GM23338 (cell line): ENCODE results near the gene B4GALT2.

Experiments used
- CREB1 ChIP-seq: fragments of 250-450 bp; sonication (Bioruptor Pico); IDR thresholded peaks from 2 replicates; pipeline ENCODE4 v1.5.0; 2020; ENCODE audit warnings: low read depth, mild to moderate bottlenecking, moderate library complexity
- CTCF ChIP-seq, 2 experiments: fragments of 200-600 bp in 1 of 2; sonication (generic) in 1 of 2; conservative IDR thresholded peaks; 2 replicates each; pipeline versions ENCODE4 v1.5.1 to v1.6.1; 2016 to 2017; ENCODE audit warnings: antibody characterized with exemption in 2 of 2, low read depth in 2 of 2, mild to moderate bottlenecking in 2 of 2, moderate library complexity in 1 of 2
- EZH2 ChIP-seq: fragments of 200-600 bp; sonication (generic); IDR thresholded peaks from one replicate; pipeline ENCODE4 v1.8.0; 2017; ENCODE audit warnings: antibody characterized with exemption, mild to moderate bottlenecking, low read depth; ENCODE audit not compliant: unreplicated experiment
- JUNB ChIP-seq: IDR thresholded peaks from one replicate; pipeline ENCODE4 v1.6.1; 2016; ENCODE audit warnings: antibody characterized with exemption; ENCODE audit not compliant: unreplicated experiment
- POLR2AphosphoS5 ChIP-seq: IDR thresholded peaks from 2 replicates; pipeline ENCODE4 v1.6.1; 2016; ENCODE audit warnings: antibody characterized with exemption, low read depth
- ZNF114 ChIP-seq: fragments of 250-450 bp; sonication (Bioruptor Pico); IDR thresholded peaks from 2 replicates; pipeline ENCODE4 v1.5.0; 2020; ENCODE audit warnings: mild to moderate bottlenecking, moderate library complexity

GRCh38 chr1:43976890-43977289, 2.1 kb upstream of the B4GALT2 start:
- TF ChIP-seq EZH2 (no peak), ZNF114 (no peak), CREB1 (CRISPR knock-in tag) (no peak), CTCF (conservative IDR thresholded peaks at IDR 0.05; ENCODE audit: low read depth in 2 of 2) (no peak), JUNB (no peak), POLR2AphosphoS5 (no peak)
